ENCODE measurements around the gene SNCB.

- TF ChIP-seq EZH2 (IDR thresholded peaks at IDR 0.05) (no peak), POLR2A (IDR thresholded peaks at IDR 0.05; ENCODE audit: borderline replicate concordance, extremely low read depth, insufficient read depth, insufficient read length) (no peak), RAD21 (IDR thresholded peaks at IDR 0.05; ENCODE audit: low read depth) (no peak), MAX (IDR thresholded peaks at IDR 0.05) (no peak), ZFX (IDR thresholded peaks at IDR 0.05) (no peak), ZNF274 (IDR thresholded peaks at IDR 0.05; ENCODE audit: low read depth, low read length) (no peak), POLR2AphosphoS5 (IDR thresholded peaks at IDR 0.05; ENCODE audit: low read depth, low read length) (no peak), CEBPB (IDR thresholded peaks at IDR 0.05; ENCODE audit: low read depth) (no peak), EZH2phosphoT487 (IDR thresholded peaks at IDR 0.05; ENCODE audit: borderline replicate concordance) (no peak), JUND (IDR thresholded peaks at IDR 0.05) (no peak), REST (IDR thresholded peaks at IDR 0.05; ENCODE audit: low read depth) (no peak)
- TF ChIP-seq, protein P1, sequence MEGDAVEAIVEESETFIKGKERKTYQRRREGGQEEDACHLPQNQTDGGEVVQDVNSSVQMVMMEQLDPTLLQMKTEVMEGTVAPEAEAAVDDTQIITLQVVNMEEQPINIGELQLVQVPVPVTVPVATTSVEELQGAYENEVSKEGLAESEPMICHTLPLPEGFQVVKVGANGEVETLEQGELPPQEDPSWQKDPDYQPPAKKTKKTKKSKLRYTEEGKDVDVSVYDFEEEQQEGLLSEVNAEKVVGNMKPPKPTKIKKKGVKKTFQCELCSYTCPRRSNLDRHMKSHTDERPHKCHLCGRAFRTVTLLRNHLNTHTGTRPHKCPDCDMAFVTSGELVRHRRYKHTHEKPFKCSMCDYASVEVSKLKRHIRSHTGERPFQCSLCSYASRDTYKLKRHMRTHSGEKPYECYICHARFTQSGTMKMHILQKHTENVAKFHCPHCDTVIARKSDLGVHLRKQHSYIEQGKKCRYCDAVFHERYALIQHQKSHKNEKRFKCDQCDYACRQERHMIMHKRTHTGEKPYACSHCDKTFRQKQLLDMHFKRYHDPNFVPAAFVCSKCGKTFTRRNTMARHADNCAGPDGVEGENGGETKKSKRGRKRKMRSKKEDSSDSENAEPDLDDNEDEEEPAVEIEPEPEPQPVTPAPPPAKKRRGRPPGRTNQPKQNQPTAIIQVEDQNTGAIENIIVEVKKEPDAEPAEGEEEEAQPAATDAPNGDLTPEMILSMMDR (IDR thresholded peaks at IDR 0.05 in 2 of 3, conservative IDR thresholded peaks at IDR 0.05 in 1 of 3; ENCODE audit: borderline replicate concordance in 1 of 3, insufficient read depth in 1 of 3, low read depth in 2 of 3, low read length in 2 of 3), result no peak
These were observed 32.6 kb downstream of the SNCB start for GRCh38 chr5:176597417-176598389.

Data from HCT116 (cell line).